HG03442 (cell line): ENCODE measurements around the gene AHNAK.
A peak's percentile ranks its signal among the peaks of the same experiment; 100 is the strongest.
"Not testable (repeated sequence)": the region's sequence is repeated elsewhere in the genome, so short reads cannot be mapped to it uniquely, and the experiment has no call there.

Source experiments
- ATAC-seq: cut with Tn5 transposase; IDR thresholded peaks from one replicate; pipeline ENCODE4 v1.9.1; 2021; ENCODE audit warnings: mild to moderate bottlenecking, moderate library complexity; ENCODE audit not compliant: unreplicated experiment

The AHNAK gene

GRCh38 chr11:62573592-62574362 lies 27.2 kb upstream of the AHNAK start, which contains the start of gene EEF1G:
TSS of gene EEF1G (minus strand) at chr11:62573891. CDS start at chr11:62573842, 49 bp downstream.
- ATAC-seq = peak; percentile 85

GRCh38 chr11:62573006-62573591 lies 26.5 kb upstream of the AHNAK start:
- ATAC-seq = no peak

GRCh38 chr11:62572431-62572830 lies 25.8 kb upstream of the AHNAK start:
- ATAC-seq = no peak

DNA sequence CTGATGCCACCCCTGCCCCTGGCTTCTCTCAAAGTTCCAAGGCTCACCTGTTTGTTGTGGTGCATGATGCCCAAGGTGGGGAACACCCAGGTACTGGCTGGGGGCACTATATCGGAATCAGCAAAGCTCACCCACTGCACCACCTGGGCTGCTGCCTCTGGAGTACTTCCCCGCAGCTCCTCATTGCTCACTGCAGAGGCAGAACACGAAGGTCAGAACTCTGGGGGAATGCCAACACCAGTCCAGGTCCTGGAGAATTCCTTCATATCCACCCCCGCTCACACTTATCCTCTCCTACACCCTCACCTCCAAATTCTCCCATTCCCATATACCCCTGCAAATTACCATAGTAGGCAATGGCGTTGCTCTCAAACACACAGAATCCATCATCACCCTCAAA lies 24.9 kb upstream of the AHNAK start:
- not testable (repeated sequence) for ATAC-seq

DNA sequence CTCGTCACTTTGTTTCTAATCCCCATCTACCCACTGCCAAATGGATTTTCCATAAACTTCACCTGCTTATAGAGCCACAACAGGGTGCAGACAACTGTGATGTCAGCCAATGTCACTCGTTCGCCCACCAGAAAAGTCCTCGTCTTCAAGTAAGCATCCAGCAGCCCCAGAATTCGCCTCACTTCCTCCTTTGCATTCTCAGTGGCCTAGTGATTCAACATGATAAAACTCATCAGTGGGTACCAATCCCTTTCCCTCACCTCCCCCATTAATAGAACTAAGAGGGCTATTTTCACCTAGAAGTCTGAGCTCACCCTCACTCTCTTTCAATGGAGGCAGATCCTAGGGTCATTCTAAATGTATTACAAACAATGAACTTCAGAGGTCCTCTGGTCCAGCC lies 24.3 kb upstream of the AHNAK start:
- ATAC-seq = not testable (repeated sequence)

GRCh38 chr11:62569611-62570010 lies 23.0 kb upstream of the AHNAK start:
- ATAC-seq = no peak

DNA sequence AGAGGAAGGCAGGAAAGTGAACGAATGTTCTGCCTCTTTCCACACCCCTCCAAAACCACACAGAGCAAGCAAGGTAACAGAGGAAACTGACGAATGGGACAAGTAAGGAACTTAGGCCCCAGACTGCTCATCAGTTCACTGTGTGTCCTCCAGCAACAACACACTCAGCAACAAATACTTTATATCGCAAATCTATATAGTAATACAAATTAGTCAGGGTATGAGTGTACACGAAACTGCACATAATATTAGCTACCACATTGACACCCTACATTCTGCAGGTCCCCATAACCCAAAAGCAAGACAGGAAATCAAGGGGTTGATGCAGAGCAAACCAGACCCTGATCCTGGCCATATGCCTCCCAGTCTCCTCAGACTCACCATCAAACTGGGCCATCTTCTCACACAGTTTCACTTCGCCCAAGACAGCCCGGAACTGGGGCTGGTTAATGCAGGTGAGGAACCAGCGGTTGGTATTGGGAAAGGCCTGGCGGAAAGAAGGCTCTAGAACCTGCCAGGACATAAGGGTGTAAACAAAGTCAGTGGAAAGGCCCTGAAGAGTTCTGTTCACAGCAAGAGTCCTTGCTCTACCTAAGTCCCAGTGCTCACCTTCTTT lies 20.5 kb upstream of the AHNAK start:
- no peak for ATAC-seq

- ATAC-seq = no peak
These were observed 19.6 kb upstream of the AHNAK start for GRCh38 chr11:62566247-62566646.

DNA sequence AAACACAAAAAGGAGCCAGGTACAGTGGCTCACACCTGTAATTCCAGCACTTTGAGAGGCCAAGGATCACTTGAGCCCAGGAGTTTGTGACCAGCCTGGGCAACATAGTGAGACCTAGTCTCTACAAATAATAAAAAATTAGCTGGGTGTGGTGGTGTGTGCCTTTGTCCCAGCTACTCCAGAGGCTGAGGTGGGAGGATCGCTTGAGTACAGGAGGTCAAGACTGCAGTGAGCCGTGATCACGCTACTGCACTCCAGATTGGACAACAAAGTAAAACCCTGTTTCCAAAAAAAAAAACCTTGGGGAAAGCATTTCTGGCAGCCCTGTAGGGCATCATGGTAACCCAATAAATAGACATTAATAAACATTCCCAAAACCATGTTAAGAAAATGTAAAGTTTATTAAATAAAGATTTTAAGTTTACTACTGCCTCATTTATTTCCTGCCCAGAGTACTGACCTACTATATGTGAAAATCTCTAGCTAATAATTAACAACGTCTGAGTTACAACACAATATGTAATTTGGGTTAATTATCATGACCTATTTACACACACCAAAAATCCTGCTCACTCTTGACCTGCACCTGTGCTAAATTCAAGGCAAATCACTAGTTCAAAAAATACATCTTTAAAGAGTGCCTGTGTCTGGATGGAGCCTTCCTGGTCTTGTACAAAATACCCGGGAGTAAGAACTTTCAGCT lies 18.6 kb upstream of the AHNAK start:
- no peak for ATAC-seq

DNA sequence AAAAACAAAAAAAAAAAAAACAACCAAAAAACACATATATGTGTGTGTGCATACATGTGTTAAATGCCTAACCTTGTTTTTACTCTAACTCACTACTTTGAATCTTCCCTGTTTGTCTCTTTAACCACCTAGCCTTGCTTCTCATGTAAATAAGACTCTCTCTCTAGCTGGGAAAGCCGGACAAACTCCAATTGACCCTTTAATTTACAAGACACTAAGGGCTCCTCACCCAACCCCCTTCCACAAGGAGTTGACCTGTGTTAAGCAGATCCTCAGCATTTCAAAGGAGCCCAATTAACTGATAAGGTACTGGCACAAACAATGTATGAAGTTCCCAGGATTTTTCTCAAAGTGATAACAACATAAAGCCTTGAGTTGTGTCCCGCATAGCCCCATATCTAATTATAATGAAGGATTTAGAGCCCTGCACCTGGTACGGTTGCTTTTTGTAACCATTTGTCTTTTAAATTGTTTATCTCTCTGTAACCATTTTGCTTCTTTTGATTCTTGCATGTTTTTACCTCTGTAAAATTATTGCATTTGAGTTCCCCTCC lies 15.1 kb upstream of the AHNAK start:
- ATAC-seq = not testable (repeated sequence)

DNA sequence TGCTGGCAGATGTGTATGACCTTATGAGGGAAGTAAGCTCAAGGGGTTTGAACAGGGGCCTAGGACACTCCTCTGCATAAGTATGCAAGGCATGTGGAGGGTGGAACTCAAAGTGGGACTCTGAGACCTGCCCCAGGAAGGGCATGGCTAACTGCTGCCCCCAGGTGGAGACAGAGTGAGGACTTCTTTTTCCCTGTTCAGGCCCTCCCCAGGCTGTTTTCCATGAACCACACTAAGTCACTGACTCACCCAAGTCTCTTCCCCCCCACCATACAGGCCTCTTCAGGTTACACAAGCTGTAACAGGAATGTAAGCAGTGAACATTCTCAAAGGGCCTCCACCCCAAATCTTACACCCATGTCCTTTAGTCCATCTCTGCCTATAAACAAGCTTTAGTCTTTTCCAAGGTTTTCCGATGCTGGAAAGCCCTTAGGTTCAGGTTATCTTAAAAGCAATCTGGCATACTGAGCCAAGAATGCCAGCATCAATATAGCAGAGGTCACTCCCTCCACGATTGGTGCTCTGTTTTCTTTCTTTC lies 14.0 kb upstream of the AHNAK start:
- ATAC-seq = no peak

DNA sequence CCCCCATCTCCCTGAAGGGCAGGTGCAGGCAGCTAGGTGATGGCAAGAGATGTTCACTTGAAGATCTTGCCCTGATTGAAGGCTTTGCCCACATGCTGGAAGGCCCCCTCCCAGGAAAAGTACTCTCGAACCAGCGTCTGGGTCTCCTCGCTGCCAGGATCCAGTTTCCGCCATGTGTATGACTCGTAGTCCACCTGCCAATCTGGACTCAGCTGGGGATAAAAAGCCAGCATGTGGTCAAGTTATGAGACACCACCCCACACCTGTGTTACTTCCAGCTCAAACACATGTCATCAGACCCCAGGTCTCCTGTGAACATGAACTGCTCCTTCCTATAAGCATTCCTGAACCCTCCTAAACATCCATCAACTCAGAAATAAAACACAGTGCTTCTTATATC lies 13.0 kb upstream of the AHNAK start:
- not testable (repeated sequence) for ATAC-seq

- no peak for ATAC-seq
These were observed 12.6 kb upstream of the AHNAK start for GRCh38 chr11:62559204-62559603.

DNA sequence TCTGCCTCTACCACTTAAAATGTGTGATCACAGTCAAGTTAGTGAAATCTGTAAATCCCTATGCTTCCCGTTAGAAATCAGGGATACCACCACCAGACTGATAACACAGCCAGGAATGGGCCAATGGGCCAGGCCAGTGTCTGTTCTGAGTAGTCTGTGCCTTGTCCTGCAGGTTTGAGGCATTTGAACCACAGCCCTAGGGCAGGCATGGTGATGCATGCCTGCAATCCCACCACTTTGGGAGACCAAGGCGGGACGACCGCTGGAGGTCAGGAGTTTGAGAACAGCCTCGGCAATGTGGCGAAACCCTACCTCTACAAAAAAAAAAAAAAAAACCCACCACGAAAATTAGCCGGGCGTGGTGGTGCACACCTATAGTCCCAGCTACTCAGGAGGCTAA lies 12.1 kb upstream of the AHNAK start:
- no peak for ATAC-seq

DNA sequence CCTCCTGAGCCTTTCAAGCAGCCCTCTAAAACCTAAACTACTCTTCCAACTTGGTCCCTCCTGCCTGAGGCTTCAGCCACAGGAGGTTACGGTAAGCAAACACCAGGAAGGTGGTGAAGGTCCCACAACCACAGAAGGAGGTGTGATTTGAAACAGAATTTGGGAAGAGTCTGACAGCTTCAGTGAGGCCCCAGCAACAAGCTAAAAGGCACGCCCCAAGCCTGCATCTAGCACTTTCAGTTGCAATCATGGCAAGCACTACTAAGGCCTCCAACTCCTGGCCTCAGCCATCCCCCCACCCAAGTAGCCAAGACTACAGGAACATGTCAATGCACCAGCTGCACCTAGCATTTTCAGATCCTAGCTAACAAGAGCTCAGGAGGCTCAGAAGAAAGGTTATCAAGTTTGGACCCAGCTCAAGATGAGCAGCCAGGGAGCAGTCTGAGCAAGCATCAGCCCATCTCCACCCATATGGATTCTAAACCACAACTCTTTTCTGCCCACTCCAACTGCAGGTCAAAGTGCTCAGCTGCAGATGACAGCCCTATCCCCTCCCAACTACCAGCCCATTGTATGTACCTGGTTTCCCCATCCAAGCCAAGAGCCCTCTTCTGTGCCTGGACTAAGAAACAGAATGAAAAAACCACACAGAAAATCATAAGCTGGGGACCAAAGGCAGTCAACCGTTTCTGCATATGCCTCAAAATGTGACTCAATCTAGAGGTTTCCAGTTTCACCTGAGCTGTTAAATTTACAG lies 10.4 kb upstream of the AHNAK start:
- peak; percentile 23 for ATAC-seq

GRCh38 chr11:62556108-62556874 lies 9.7 kb upstream of the AHNAK start:
- ATAC-seq = peak; percentile 28

- peak; percentile 32 for ATAC-seq
These were observed 9.0 kb upstream of the AHNAK start for GRCh38 chr11:62555464-62556107.

- ATAC-seq = no peak
These were observed 8.0 kb upstream of the AHNAK start for GRCh38 chr11:62554387-62555167.
